Hepatocyte (in vitro differentiated cells): ENCODE results near the gene LRCH4.

ENCODE experiments used
- CTCF ChIP-seq: fragments of 200-600 bp; sonication (generic); IDR thresholded peaks from 2 replicates; pipeline ENCODE4 v1.5.1; 2016; ENCODE audit warnings: antibody characterized with exemption, mild to moderate bottlenecking; ENCODE audit not compliant: poor library complexity
- EZH2 ChIP-seq: fragments of 200-600 bp; sonication (generic); IDR thresholded peaks from 2 replicates; pipeline ENCODE4 v1.6.1; 2016; ENCODE audit warnings: antibody characterized with exemption, mild to moderate bottlenecking, borderline replicate concordance
- EZH2phosphoT487 ChIP-seq: fragments of 200-600 bp; sonication (generic); IDR thresholded peaks from one replicate; pipeline ENCODE4 v1.6.1; 2018; ENCODE audit warnings: antibody characterized with exemption, mild to moderate bottlenecking, low read depth, moderate library complexity; ENCODE audit not compliant: unreplicated experiment, severe bottlenecking

- TF ChIP-seq EZH2phosphoT487, result no peak
- TF ChIP-seq CTCF, result no peak
- TF ChIP-seq EZH2, result no peak
Observed at GRCh38 chr7:100613412-100614175, 27.7 kb upstream of the LRCH4 start.
